GM19438 (cell line): ENCODE data around the gene CEP112.
"Not testable (repeated sequence)": the region's sequence is repeated elsewhere in the genome, so short reads cannot be mapped to it uniquely, and the experiment has no call there.

Experiments
- ATAC-seq: cut with Tn5 transposase; IDR thresholded peaks from one replicate; pipeline ENCODE4 v1.9.1; 2021; ENCODE audit warnings: low read depth; ENCODE audit not compliant: unreplicated experiment

The CEP112 gene

GRCh38 chr17:65751263-65751662 is 440.7 kb downstream of the CEP112 start:
- no peak for ATAC-seq

DNA sequence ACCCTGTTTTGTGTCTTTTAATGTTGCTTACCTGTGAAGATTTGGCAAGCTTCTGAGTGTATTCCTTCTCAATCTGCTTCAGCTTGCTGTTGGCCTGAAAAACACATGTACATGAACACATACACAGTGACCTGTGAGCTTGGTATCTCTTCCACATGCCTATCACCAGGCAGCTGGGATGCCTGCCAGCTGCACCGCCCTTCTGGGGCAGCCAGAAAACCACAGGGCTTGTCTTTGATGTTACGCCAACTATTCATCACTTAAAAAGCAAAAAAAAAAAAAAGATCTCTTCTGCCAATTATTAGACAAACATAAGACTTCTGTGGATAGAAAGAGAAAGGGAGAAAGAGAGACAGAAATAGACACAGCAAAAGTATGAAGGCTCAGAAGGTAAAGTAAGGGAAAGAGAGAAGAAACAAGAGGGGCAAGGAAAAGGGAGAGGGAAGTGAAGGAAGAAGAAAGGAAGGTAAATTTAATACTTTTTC is 441.3 kb downstream of the CEP112 start:
- ATAC-seq, result no peak

DNA sequence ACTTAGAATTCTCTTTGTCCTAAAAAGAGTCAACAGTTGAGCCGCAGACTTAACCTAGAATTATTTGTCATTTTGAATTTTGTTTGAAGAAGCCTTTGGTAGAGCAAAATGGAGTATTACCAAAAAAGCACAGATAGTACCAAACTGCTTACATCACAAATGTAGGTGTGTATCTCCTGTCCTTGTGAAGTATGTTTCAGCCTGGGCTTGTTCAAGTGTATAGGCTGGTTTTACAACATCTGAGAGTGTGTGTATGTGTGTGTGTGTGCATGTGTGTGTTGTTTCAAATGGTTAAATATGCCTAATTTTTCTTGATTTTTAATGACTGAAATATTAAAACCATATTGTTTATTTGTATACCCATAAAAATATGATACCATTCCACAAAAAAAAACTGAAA is 441.8 kb downstream of the CEP112 start:
- no peak for ATAC-seq

DNA sequence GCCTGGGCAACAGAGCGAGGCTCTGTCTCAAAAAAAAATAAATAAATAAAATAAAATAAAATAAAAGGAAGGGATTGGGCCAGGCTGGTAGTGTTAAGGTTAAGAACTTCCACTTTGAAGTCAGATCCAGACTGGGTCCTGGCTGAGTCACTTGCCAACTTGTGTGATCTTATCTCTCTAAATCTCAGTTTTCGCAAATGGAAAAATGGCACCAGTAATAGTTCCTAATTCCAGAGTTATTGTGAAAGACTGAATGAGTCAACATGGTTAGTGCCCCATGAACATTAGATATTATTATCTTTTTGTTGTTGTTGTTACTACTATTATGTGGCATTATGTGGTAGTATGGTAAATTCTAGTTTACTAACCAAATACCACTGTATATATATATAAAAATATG is 442.5 kb downstream of the CEP112 start:
- ATAC-seq, result no peak

DNA sequence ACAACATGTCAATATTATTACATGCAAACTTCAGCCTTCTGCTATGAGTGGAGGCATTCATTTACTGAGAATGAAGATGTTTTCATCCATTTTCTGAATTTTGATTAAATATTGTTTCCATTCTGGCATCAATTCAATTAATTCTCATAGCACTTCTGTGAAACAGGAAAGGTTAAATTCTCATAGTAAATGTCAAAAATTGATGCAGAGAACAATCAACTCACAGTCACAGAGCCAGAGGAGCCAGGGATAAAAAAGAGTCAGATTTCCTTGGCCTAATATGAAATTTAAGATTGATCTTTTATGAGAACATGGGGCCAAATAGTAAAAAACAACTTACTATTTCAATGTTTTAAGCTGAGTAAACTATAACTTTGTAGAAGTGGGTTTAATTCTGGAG is 446.7 kb downstream of the CEP112 start:
- ATAC-seq, result no peak

- no peak for ATAC-seq
These were observed 448.7 kb downstream of the CEP112 start for GRCh38 chr17:65743308-65743655.

- ATAC-seq, result no peak
These were observed 449.3 kb downstream of the CEP112 start for GRCh38 chr17:65742403-65743307.

DNA sequence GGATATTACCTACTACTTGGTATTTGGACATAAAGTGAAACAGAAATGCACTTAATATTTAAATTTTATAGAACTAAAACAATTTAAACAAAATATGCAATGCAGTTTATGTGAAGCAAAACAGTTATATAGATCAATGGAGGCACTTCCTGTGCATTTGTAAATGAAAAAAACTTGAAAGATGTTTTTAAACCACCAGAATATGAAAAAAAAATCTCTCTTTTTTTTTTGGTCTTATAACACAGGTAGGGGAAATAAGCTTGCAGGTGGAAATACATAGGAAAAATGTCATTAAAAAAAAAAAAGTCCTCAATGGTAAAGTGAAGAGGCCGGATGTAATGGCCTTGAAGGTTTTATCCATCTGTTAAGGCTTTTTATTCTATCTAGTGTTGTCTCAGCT is 450.2 kb downstream of the CEP112 start:
- no peak for ATAC-seq

DNA sequence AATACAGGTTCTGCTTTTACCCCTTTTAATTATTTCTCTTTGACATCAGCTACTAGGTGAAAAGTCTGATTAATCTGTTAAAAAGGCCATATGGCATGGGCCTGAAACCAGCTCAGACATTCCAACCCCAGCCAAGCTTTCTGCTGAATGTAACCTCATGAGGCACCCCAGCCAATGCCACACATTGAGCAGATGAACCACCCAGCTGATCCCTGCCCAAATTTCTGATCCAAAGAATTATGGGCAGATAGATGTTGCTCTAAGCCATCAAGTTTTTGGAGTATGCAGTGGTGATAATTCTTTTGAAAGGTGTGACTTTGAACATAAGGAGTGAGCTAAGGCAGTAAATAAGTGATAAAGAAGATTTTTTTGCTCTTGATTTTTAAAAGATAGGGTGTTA is 452.9 kb downstream of the CEP112 start:
- no peak for ATAC-seq

- no peak for ATAC-seq
These were observed 454.5 kb downstream of the CEP112 start for GRCh38 chr17:65737451-65737850.

DNA sequence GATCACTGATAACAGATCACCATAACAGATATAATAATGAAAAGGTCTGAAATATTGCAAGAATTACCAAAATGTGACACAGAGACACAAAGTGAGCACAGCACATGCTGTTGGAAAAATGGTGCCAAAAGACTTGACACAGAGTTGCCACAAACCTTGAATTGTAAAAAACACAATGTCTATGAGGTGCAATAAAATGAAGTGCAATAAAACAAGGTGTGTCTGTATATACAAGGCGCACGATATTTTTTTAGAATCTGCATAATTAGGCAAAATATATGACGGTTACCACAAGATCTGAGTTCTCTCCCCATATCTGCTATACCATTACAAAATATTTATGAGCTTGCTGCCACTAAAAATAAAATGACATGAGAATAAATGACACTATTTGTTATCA is 458.6 kb downstream of the CEP112 start:
- no peak for ATAC-seq

DNA sequence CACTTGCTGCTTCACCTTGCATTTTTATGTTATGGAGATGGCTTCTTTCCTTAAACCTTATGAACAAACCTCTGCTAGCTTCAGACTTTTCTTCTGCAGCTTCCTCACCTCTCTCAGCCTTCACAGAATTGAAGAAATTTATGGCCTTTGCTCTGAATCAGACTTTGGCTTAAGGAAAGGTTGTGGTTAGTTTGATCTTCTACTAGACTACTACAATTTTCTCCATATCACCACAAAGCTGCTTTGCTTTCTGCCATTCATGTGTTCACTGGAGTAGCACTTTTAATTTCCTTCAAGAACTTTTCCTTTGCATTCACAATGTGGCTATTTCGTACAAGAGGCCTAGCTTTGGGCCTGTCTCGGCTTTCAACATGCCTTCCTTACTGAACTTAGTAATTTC is 459.3 kb downstream of the CEP112 start:
- not testable (repeated sequence) for ATAC-seq

GRCh38 chr17:65730711-65731169 is 461.2 kb downstream of the CEP112 start:
- ATAC-seq, result no peak

- ATAC-seq, result no peak
These were observed 462.7 kb downstream of the CEP112 start for GRCh38 chr17:65729207-65729606.

DNA sequence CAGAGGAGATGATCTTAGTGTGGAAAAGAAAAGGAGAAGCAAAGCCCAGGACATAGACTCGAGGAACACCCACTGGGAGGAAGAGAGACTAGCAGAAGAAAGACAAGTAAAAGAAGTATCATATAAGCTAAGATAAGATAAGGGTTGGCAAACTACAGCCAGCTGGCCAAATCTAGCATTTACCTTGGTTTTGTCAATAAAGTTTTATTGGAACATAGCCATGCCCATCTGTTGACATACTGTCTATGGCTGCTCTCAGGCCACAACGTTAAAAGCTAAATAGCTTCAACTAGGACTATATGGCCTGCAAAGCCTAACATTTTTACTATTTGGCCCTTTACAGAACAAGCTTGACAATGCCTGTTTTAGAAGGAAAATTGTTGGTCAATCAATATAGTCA is 464.1 kb downstream of the CEP112 start:
- no peak for ATAC-seq

- no peak for ATAC-seq
These were observed 464.7 kb downstream of the CEP112 start for GRCh38 chr17:65727246-65727645.

GRCh38 chr17:65723431-65724151 is 468.3 kb downstream of the CEP112 start:
- no peak for ATAC-seq

- ATAC-seq, result no peak
These were observed 473.3 kb downstream of the CEP112 start for GRCh38 chr17:65718601-65719000.

DNA sequence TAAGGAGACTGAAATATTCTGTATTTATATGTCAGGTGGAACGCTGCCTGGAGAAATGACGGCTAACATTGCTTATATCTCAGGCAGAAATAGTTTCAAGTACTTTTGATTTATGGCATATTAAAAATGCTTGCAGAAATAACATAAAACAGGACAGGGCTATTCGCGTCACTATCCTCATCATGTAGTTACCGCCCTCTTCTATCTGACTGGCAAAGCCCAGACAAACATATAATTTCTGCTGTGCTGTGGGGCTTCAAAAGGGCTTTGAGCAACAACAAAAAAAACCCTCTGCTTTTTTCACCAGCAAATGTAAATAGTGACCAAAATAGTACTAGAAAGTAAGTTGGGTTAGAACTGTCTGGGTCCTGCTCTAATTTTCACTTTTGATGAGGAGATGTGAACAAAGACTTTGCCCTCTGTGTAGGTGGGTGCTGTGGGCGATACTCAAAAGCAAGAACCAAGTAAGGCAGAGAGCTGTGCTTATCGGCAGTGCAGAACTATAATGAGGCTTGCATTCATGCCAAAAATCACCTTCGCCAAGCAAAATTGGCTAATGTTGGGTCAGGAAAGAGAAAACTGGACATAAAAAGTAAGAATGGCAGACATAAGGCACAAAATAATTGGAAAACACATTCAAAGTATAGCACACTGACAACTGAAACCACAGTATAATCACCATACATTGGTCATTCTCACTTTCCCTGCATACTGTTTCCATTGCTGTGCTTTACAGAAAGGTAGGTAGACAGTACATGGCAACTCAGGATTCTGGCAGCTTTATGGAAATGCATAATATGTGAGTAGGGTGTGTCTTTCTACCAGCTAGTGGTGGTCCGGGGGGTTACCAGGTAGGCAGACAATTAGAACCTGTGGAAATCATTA is 479.3 kb downstream of the CEP112 start:
- ATAC-seq, result no peak

DNA sequence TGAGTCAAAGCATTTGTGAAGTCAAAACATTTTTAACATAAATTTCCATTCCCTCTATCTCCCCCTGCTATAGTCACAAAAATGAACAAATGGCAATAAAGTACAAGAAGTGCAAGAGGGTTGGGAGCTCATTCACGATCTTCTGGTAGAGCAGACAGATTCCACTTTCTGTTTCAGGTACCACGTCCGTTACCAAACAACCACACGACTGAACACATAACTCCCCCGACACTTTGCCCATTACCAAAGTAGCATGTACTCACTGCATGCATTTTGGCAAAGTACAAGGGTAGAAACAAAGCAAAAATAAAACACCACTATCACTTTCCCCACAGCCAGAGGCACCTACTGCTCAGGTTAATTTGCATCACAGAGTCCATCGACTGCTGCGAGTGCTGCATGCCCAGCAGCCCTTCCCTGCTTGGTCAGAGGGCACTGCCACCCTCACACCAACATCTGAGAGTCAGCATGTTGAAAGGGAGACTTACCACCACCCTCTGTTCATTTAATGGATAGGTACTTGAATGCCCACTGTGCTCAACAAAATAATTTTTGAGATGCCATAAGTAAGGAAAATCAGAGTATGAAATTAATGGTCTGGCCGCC is 480.2 kb downstream of the CEP112 start:
- no peak for ATAC-seq
